ENCODE measurements around the gene SSX5. TPM values are rescaled to one million over a fixed set of nuclear protein-coding genes. Genes with fewer than 3 reads are reported as not detected.

SSX5 gene
- total and polyA plus RNA-seq, 2 donors (not counting 3 experiments of a cell fraction or from before 2014, with no cell fraction given), result not detected

DNA sequence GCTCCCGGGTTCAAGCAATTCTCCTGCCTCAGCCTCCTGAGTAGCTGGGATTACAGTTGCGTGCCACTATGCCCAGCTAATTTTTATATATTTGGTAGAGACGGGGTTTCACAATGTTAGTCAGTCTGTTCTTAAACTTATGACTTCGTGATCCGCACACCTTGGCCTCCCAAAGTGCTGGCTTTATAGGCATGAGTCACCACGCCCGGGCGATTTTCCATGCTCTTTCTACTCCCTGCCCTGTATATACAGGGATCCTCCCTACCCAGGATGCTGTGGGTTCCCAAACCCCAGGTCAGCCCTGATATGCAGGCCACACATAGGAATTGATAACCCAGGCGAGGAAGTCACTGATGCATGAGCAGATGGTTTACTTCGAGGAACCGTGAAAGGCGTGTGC lies 31.4 kb downstream of the SSX5 start:
- no peak overlapping the region for H2AFZ ChIP-seq (ENCODE audit: low read depth, low read length)
- no peaks in the 10 kb centered on the region for H4K20me1 ChIP-seq (replicated peaks; ENCODE audit: control insufficient read depth, extremely low read depth, insufficient read depth, low read length)
- FAIRE-seq (no peak), DNase-seq (ENCODE audit: low read depth, low spot score) (no peak)
- H3K9me3 ChIP-seq (replicated peaks; ENCODE audit: control insufficient read depth, insufficient read depth, low read length), result no peaks in the 10 kb centered on the region
- H3K4me2 ChIP-seq (ENCODE audit: insufficient read depth, low read length), result no peak overlapping the region
- BruUV-seq (replicated peaks), result no TSS peak
- CTCF ChIA-PET, result no interaction called here
- POLR2A ChIA-PET, result no interaction called here
- H3K4me3 ChIP-seq (replicated peaks in 1 of 3; ENCODE audit: insufficient read depth in 1 of 3, low read depth in 1 of 3, low read length in 3 of 3), result no peak overlapping the region
- H3K36me3 ChIP-seq (ENCODE audit: control insufficient read depth in 2 of 2, extremely low read depth in 1 of 2, insufficient read depth in 2 of 2, low read length in 2 of 2), result no peaks in the 10 kb centered on the region
- no peaks in the 10 kb centered on the region for H3K4me1 ChIP-seq (ENCODE audit: control insufficient read depth, extremely low read depth, insufficient read depth, low read length)
- H3K9ac ChIP-seq (replicated peaks; ENCODE audit: extremely low read depth, insufficient read depth, low read length), result no peak overlapping the region
- H3K79me2 ChIP-seq (ENCODE audit: control insufficient read depth, insufficient read depth, low read length), result no peaks in the 10 kb centered on the region
- no peak overlapping the region for H3K27ac ChIP-seq (ENCODE audit: insufficient read depth, low read depth, low read length)
- intact Hi-C loops (cut with micrococcal nuclease) (no loop called here), dilution Hi-C loops (cut with MboI; ENCODE audit: extremely low pct_ligation_motif_present, low sequenced_read_pairs) (no loop called here)
- H3K27me3 ChIP-seq (ENCODE audit: control insufficient read depth in 2 of 2, insufficient read depth in 2 of 2, low read length in 2 of 2), result no peaks in the 10 kb centered on the region
- no peak for TF ChIP-seq MYC (IDR thresholded peaks at IDR 0.05; ENCODE audit: low read depth, low read length)
- TF ChIP-seq POLR2A (IDR thresholded peaks at IDR 0.05; ENCODE audit: low read depth, low read length), result no peak
- no peak for TF ChIP-seq POLR2AphosphoS5 (IDR thresholded peaks at IDR 0.05; ENCODE audit: insufficient read depth, low read depth, low read length)
- TF ChIP-seq CTCF (IDR thresholded peaks at IDR 0.05; ENCODE audit: extremely low read depth in 1 of 2, insufficient read depth in 1 of 2, low read depth in 1 of 2, low read length in 2 of 2), result no peak
- TF ChIP-seq, protein P1, sequence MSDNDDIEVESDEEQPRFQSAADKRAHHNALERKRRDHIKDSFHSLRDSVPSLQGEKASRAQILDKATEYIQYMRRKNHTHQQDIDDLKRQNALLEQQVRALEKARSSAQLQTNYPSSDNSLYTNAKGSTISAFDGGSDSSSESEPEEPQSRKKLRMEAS (IDR thresholded peaks at IDR 0.05; ENCODE audit: insufficient read depth, insufficient read length), result no peak
- no peak for TF ChIP-seq GATA2 (IDR thresholded peaks at IDR 0.05; ENCODE audit: insufficient read depth, insufficient read length, low read depth, low read length)
- no peak for TF ChIP-seq FOS (IDR thresholded peaks at IDR 0.05; ENCODE audit: borderline replicate concordance, insufficient read depth, low read length)
- no peak for TF ChIP-seq JUN (IDR thresholded peaks at IDR 0.05; ENCODE audit: borderline replicate concordance, insufficient read depth, insufficient read length, low read depth)
- no peak for TF ChIP-seq EZH2 (IDR thresholded peaks at IDR 0.05; ENCODE audit: borderline replicate concordance, low read depth, low read length, severe bottlenecking)
- H3K9me1 ChIP-seq (replicated peaks; ENCODE audit: control insufficient read depth, extremely low read depth, insufficient read depth, low read length), result no peaks in the 10 kb centered on the region

All from endothelial cell of umbilical vein (primary cell).